Osteocyte (in vitro differentiated cells): ENCODE measurements around the gene TMA7B. TPM values are rescaled to one million over a fixed set of nuclear protein-coding genes. Genes with fewer than 3 reads are reported as not detected.

Source experiments
- DNase-seq: peaks from one replicate; pipeline ENCODE4 v3.0.0; 2021; ENCODE audit warnings: mixed read lengths; ENCODE audit not compliant: unreplicated experiment; ENCODE audit errors: extremely low spot score
- H3K27ac Mint-ChIP-seq: one replicate; pipeline ENCODE4 v1.8.0; 2021; ENCODE audit warnings: mild to moderate bottlenecking, mixed read lengths; ENCODE audit not compliant: unreplicated experiment
- H3K27me3 Mint-ChIP-seq: one replicate; pipeline ENCODE4 v1.8.0; 2021; ENCODE audit warnings: mixed read lengths; ENCODE audit not compliant: unreplicated experiment
- H3K36me3 Mint-ChIP-seq: one replicate; pipeline ENCODE4 v1.8.0; 2021; ENCODE audit warnings: mixed read lengths; ENCODE audit not compliant: unreplicated experiment
- H3K4me1 Mint-ChIP-seq: one replicate; pipeline ENCODE4 v1.8.0; 2021; ENCODE audit warnings: mixed read lengths; ENCODE audit not compliant: unreplicated experiment
- H3K4me3 Mint-ChIP-seq: one replicate; pipeline ENCODE4 v1.8.0; 2021; ENCODE audit warnings: mild to moderate bottlenecking, moderate library complexity, mixed read lengths; ENCODE audit not compliant: unreplicated experiment
- H3K9me3 Mint-ChIP-seq: one replicate; pipeline ENCODE4 v1.8.0; 2021; ENCODE audit warnings: mixed read lengths; ENCODE audit not compliant: unreplicated experiment
- total RNA-seq: library from RNA; stranded (reverse); gene quantifications from 2 replicates; pipeline ENCODE4 v1.2.1, GENCODE V29; 2021
- TF ChIP-seq, protein P1 (sequence below): fragments of 200-600 bp; sonication (generic); IDR thresholded peaks from 2 replicates; pipeline ENCODE4 v1.5.0; 2021; ENCODE audit warnings: antibody characterized with exemption, mild to moderate bottlenecking, moderate library complexity

The TMA7B gene
- total RNA-seq, 1 donor from 2014 or later, result not detected

DNA sequence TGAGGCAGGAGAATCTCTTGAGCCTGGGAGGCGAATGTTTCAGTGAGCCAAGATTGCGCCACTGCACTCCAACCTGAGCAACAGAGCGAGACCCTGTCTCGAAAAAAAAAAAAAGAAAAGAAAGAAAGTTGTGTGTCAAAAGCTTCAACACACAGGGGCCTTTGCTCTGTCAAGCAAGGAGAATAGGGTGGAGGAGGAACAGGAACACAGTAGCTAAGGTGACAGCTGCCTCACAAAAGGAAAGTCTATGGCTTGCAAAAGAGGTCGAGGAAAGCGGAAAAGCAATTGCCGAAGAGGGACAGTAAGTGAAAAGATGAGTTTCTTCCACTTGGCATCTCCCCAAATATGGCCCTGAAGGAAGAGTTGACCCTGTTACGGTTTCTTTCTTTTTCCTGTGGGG is 26.5 kb upstream of the TMA7B start:
- Mint-ChIP-seq H3K4me3 (no peak overlapping the region), H3K27ac (no peak overlapping the region), H3K36me3 (no peaks in the 10 kb centered on the region), H3K9me3 (no peaks in the 10 kb centered on the region), H3K27me3 (peaks cover 56% of the 10 kb centered on the region), H3K4me1 (no peaks in the 10 kb centered on the region)
- TF ChIP-seq, protein P1, sequence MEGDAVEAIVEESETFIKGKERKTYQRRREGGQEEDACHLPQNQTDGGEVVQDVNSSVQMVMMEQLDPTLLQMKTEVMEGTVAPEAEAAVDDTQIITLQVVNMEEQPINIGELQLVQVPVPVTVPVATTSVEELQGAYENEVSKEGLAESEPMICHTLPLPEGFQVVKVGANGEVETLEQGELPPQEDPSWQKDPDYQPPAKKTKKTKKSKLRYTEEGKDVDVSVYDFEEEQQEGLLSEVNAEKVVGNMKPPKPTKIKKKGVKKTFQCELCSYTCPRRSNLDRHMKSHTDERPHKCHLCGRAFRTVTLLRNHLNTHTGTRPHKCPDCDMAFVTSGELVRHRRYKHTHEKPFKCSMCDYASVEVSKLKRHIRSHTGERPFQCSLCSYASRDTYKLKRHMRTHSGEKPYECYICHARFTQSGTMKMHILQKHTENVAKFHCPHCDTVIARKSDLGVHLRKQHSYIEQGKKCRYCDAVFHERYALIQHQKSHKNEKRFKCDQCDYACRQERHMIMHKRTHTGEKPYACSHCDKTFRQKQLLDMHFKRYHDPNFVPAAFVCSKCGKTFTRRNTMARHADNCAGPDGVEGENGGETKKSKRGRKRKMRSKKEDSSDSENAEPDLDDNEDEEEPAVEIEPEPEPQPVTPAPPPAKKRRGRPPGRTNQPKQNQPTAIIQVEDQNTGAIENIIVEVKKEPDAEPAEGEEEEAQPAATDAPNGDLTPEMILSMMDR, result no peak
- DNase-seq, result no peak

DNA sequence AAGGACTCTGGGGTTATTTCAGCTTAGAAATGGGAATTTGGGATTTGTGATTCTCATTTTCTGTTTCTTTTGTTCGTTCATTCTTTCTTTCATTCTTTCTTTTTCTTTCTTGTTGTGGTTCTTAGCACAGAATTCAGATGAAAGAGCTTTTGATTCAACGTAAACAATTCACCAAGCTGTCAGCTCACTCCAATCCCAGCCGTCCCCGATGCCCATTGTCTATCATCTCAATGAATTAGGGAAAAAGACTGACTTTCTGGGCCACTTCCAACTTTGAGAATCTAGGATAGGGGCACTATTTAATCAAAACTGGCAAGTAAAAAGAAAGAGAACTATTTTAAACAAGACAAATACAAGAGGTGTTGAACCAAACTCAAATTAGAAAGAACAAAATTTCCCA is 25.1 kb upstream of the TMA7B start:
- Mint-ChIP-seq H3K27ac (no peak overlapping the region), H3K4me3 (no peak overlapping the region), H3K36me3 (no peaks in the 10 kb centered on the region), H3K27me3 (peaks cover 56% of the 10 kb centered on the region), H3K4me1 (no peaks in the 10 kb centered on the region), H3K9me3 (no peaks in the 10 kb centered on the region)
- TF ChIP-seq, protein P1, result no peak
- DNase-seq, result no peak

DNA sequence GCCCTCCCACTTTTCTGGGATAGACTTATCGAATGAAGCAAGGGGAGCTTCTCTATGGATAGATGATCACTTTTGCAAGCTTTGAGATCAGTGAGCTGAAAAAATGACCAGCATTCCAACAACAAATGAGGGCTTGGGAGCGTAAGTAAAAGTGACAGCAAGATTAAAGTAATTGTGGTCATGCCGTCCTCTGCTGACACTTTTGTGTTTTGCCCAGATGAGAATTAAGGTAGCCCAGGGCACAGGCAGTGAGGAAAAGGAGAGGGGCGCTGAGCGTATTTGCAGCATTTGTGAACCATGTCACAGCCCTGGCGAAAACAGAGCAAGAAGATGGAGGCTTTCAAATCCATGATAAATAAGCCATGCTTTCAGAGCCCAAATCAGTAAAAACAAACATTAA is 24.6 kb upstream of the TMA7B start:
- Mint-ChIP-seq H3K9me3 (no peaks in the 10 kb centered on the region), H3K4me3 (no peak overlapping the region), H3K4me1 (no peaks in the 10 kb centered on the region), H3K27me3 (peaks cover 56% of the 10 kb centered on the region), H3K27ac (no peak overlapping the region), H3K36me3 (no peaks in the 10 kb centered on the region)
- TF ChIP-seq, protein P1, result no peak
- DNase-seq, result no peak

DNA sequence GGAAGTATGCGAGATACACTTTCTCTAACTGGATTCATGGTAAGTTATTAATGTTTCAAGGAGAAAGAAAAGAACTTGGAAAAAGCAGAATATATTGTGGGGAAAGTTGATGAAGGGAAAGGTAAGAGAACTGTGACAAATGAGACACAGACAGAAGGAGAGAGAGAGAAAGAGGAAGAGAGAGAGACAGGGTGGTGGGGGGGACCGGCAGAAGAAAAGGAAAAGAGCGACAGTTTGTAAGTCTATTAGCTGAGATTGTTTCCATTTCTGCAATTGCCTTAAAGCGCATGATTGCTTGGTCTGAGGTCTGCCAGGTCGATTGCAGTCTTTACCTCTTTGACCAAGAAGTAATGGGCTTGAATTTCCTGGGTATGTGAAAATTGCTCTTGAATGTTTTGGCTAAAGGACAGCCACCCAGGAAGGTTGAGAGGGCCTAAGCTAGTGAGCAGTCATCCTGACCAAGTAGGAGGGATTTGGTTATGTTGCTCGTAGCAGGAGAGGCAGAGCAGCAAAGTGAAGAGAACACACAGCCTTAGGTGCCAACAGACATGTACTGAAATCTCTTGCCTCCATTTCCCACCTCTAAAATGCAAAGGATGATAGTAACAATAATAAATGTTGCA is 23.6 kb upstream of the TMA7B start:
- Mint-ChIP-seq H3K4me3 (no peak overlapping the region), H3K4me1 (no peaks in the 10 kb centered on the region), H3K27ac (no peak overlapping the region), H3K27me3 (peaks cover 59% of the 10 kb centered on the region), H3K9me3 (no peaks in the 10 kb centered on the region), H3K36me3 (no peaks in the 10 kb centered on the region)
- no peak for DNase-seq
- TF ChIP-seq, protein P1, result no peak

DNA sequence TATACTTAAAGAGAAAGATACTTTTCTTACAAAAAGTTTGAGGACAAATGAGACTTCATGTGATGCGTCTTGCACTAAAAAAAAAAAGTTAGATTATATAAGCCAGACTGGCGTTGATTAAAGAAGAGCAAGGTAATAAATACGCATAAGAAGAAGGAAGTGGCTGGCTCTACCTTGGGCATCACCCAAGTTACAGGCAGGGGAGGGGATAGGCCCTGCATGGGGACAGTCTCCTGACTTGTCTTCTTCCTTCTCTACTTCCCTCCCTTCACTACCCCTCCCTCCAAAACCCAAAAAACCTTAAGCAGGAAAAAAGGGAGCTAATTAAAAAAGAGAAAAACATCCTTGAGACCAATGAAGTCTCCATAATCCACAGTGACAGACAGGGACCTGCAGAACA is 22.3 kb upstream of the TMA7B start:
- H3K9me3 Mint-ChIP-seq, result no peaks in the 10 kb centered on the region
- no peaks in the 10 kb centered on the region for H3K4me1 Mint-ChIP-seq
- DNase-seq, result no peak
- H3K4me3 Mint-ChIP-seq, result no peak overlapping the region
- peaks cover 61% of the 10 kb centered on the region for H3K27me3 Mint-ChIP-seq
- no peaks in the 10 kb centered on the region for H3K36me3 Mint-ChIP-seq
- H3K27ac Mint-ChIP-seq, result no peak overlapping the region
- TF ChIP-seq, protein P1, result no peak
